A549 (cell line): ENCODE measurements around the gene H1-8. TPM values are rescaled to one million over a fixed set of nuclear protein-coding genes. Genes with fewer than 3 reads are reported as not detected.
A peak's percentile ranks its signal among the peaks of the same experiment; 100 is the strongest.

ENCODE experiments used
- ATAC-seq, 2 experiments: fragments of 200-7000 bp in 1 of 2; fragments of >200 bp in 1 of 2; cut with Nextera tagmentation in 1 of 2; cut with Tn5 transposase in 1 of 2; 3 replicates each; pipeline versions ENCODE4 v1.8.0 to v1.9.1; 2018 to 2020; ENCODE audit warnings: mild to moderate bottlenecking in 1 of 2, moderate library complexity in 1 of 2
- CTCF ChIA-PET: fragments of 300-600 bp; sonication (Branson Sonifier 250); formaldehyde crosslinking; extraction: SDS; loops from one replicate; lab custom pipeline; 2021; ENCODE audit warnings: antibody characterized with exemption, inconsistent platforms; lab: Yijun Ruan, JAX
- POLR2A ChIA-PET: fragments of 350-600 bp; formaldehyde crosslinking; extraction: SDS; loops from one replicate; lab custom pipeline; 2021; ENCODE audit warnings: antibody characterized with exemption, inconsistent platforms; lab: Yijun Ruan, JAX
- DNase-seq, 2 experiments: peaks; one replicate each; pipeline versions ENCODE4 v3.0.0 to v3.0.0-alpha.2; 2011 to 2016; ENCODE audit warnings: low read depth in 1 of 2, low spot score in 1 of 2
- FAIRE-seq: peaks from 2 replicates; lab custom pipeline; 2011; peaks lifted over from hg19 to GRCh38; lab: Jason Lieb, UNC
- H3K27ac ChIP-seq, 2 experiments: fragments of >200 bp; sonication (Bioruptor Twin); formaldehyde crosslinking; 3 replicates each; pipeline ENCODE4 v1.5.1; 2016 to 2017
- H3K4me1 ChIP-seq: fragments of >200 bp; sonication (Bioruptor Twin); formaldehyde crosslinking; 3 replicates; pipeline ENCODE4 v1.6.1; 2016
- H3K4me2 ChIP-seq: fragments of >200 bp; sonication (Bioruptor Twin); formaldehyde crosslinking; 3 replicates; pipeline ENCODE4 v1.6.1; 2016
- H3K4me3 ChIP-seq: fragments of >200 bp; sonication (Bioruptor Twin); formaldehyde crosslinking; 3 replicates; pipeline ENCODE4 v1.5.1; 2016
- H3K9me3 ChIP-seq: fragments of >200 bp; sonication (Bioruptor Twin); formaldehyde crosslinking; 3 replicates; pipeline ENCODE4 v1.6.1; 2016
- ATOH8 ChIP-seq: fragments of 250-450 bp; sonication (Bioruptor Pico); IDR thresholded peaks from 2 replicates; pipeline ENCODE4 v1.5.0; 2020; ENCODE audit warnings: low read depth, mild to moderate bottlenecking, moderate library complexity
- BCL3 ChIP-seq: fragments of >200 bp; sonication (Bioruptor Twin); formaldehyde crosslinking; IDR thresholded peaks from 3 replicates; pipeline ENCODE4 v1.6.1; 2016
- BHLHE40 ChIP-seq: IDR thresholded peaks from 2 replicates; pipeline ENCODE4 v1.6.1; 2012; ENCODE audit warnings: low read depth, low read length, inconsistent platforms
- CBX2 ChIP-seq: fragments of 200-600 bp; sonication (generic); IDR thresholded peaks from 2 replicates; pipeline ENCODE4 v1.6.1; 2016; ENCODE audit warnings: low read depth, mild to moderate bottlenecking, borderline replicate concordance
- ELK1 ChIP-seq: fragments of 150-350 bp; IDR thresholded peaks from 2 replicates; pipeline ENCODE4 v1.6.1; 2014; ENCODE audit warnings: low read depth, mild to moderate bottlenecking, low read length
- FOXS1 ChIP-seq: fragments of 250-450 bp; sonication (Bioruptor Pico); IDR thresholded peaks from 2 replicates; pipeline ENCODE4 v1.5.0; 2020; ENCODE audit warnings: mild to moderate bottlenecking, moderate library complexity
- MAFK ChIP-seq: fragments of 450-650 bp; IDR thresholded peaks from 2 replicates; pipeline ENCODE4 v1.6.1; 2014; ENCODE audit not compliant: partially characterized antibody
- MAZ ChIP-seq: fragments of 150-350 bp; IDR thresholded peaks from 2 replicates; pipeline ENCODE4 v1.6.1; 2014; ENCODE audit warnings: antibody characterized with exemption, low read depth, low read length, borderline replicate concordance
- MYC ChIP-seq: IDR thresholded peaks from 2 replicates; pipeline ENCODE4 v1.6.1; 2012; ENCODE audit warnings: mild to moderate bottlenecking, inconsistent platforms, low read length, improper control_type of control experiment, borderline replicate concordance
- RFX5 ChIP-seq: fragments of 450-650 bp; IDR thresholded peaks from 2 replicates; pipeline ENCODE4 v1.7.1; 2014; ENCODE audit warnings: antibody characterized with exemption, mild to moderate bottlenecking, moderate library complexity
- RNF2 ChIP-seq: fragments of 200-600 bp; sonication (generic); IDR thresholded peaks from 2 replicates; pipeline ENCODE4 v1.6.1; 2016; ENCODE audit warnings: low read depth, mild to moderate bottlenecking, antibody characterized with exemption, moderate library complexity, borderline replicate concordance
- SMC3 ChIP-seq: fragments of >200 bp; sonication (Bioruptor Twin); formaldehyde crosslinking; IDR thresholded peaks from 3 replicates; pipeline ENCODE4 v1.6.1; 2018; ENCODE audit warnings: inconsistent platforms
- TFCP2L1 ChIP-seq: fragments of 250-450 bp; sonication (Bioruptor Pico); IDR thresholded peaks from 2 replicates; pipeline ENCODE4 v1.5.0; 2021; ENCODE audit warnings: mild to moderate bottlenecking
- ZFP36 ChIP-seq: fragments of 450-650 bp; IDR thresholded peaks from 2 replicates; pipeline ENCODE4 v1.6.1; 2014; ENCODE audit warnings: borderline replicate concordance; ENCODE audit not compliant: partially characterized antibody
- WGBS: methylation state at CpG from one replicate; pipeline ENCODE4 v1.1.6; 2017; ENCODE audit errors: missing lambda C conversion rate; 5-methylcytosine and 5-hydroxymethylcytosine counted together
- polyA plus RNA-seq, 4 experiments: library from polyadenylated mRNA; depleted of rRNA in 3 of 4; stranded (reverse); fragments of >200 nt; fragmentation: RNase III in 1 of 4; extraction: RNeasy Plus Mini Kit Qiagen cat#74134 plus additional on column Dnase treatment in 1 of 4; gene quantifications; 2 replicates in 3 of 4; 3 replicates in 1 of 4; pipeline ENCODE4 v1.2.3, GENCODE V29; 2011 to 2017
- TF ChIP-seq, protein P1 (sequence below): fragments of 250-450 bp; sonication (Bioruptor Pico); IDR thresholded peaks from 2 replicates; pipeline ENCODE4 v1.5.0; 2021; ENCODE audit warnings: mild to moderate bottlenecking, moderate library complexity, borderline replicate concordance

Gene H1-8
- polyA plus RNA-seq, 2 of the 4 experiments (the other 2 are of a cell fraction) = not detected

DNA sequence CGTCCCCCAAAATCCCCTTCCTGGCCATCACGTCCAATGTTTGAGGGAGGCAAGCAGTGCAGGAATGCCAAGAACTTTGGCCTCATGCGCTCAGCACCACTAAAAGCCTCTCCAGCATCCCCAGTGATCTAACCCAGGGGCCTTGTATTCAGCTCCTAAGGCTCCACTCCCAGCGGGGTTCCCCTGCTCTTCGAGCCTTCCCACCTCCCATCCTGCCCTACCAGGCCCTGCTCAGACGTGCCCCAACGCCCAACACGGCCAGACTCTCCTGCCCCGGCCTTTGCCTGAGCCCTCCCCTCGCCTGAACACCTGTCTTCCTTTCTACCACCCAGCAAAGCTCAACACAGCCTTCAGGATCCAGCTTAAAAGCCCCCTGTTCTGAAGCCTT, 33.0 kb downstream of the H1-8 start:
- no peak overlapping the region for H3K27ac ChIP-seq
- ChIA-PET POLR2A (no interaction called here), CTCF (interaction anchor here (1.7 kb wide), 1 partner anchor 10 kb away, joined by 4 read pairs; no protein-coding TSS in a partner anchor)
- H3K4me3 ChIP-seq = no peak overlapping the region
- TF ChIP-seq SMC3 (no peak), ELK1 (no peak), MYC (no peak), CBX2 (no peak), ATOH8 (CRISPR knock-in tag) (no peak), RFX5 (no peak), RNF2 (no peak), FOXS1 (CRISPR knock-in tag) (no peak), BCL3 (no peak), TFCP2L1 (CRISPR knock-in tag) (no peak), MAZ (no peak), ZFP36 (no peak)
- TF ChIP-seq, protein P1, sequence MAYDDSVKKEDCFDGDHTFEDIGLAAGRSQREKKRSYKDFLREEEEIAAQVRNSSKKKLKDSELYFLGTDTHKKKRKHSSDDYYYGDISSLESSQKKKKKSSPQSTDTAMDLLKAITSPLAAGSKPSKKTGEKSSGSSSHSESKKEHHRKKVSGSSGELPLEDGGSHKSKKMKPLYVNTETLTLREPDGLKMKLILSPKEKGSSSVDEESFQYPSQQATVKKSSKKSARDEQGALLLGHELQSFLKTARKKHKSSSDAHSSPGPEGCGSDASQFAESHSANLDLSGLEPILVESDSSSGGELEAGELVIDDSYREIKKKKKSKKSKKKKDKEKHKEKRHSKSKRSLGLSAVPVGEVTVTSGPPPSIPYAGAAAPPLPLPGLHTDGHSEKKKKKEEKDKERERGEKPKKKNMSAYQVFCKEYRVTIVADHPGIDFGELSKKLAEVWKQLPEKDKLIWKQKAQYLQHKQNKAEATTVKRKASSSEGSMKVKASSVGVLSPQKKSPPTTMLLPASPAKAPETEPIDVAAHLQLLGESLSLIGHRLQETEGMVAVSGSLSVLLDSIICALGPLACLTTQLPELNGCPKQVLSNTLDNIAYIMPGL (CRISPR knock-in tag) = no peak
- FAIRE-seq (no peak), ATAC-seq (peak in 1 of 2 experiments; percentile 6; a peak in 3 of 6 replicates), DNase-seq (no peak)
- H3K9me3 ChIP-seq = no peaks in the 10 kb centered on the region
- 69% methylated on average over 7 of the region's 10 CpGs for WGBS
- peaks cover 5% of the 10 kb centered on the region; the same call in 2 of the 3 replicates for H3K4me1 ChIP-seq
- H3K4me2 ChIP-seq = no peak overlapping the region

DNA sequence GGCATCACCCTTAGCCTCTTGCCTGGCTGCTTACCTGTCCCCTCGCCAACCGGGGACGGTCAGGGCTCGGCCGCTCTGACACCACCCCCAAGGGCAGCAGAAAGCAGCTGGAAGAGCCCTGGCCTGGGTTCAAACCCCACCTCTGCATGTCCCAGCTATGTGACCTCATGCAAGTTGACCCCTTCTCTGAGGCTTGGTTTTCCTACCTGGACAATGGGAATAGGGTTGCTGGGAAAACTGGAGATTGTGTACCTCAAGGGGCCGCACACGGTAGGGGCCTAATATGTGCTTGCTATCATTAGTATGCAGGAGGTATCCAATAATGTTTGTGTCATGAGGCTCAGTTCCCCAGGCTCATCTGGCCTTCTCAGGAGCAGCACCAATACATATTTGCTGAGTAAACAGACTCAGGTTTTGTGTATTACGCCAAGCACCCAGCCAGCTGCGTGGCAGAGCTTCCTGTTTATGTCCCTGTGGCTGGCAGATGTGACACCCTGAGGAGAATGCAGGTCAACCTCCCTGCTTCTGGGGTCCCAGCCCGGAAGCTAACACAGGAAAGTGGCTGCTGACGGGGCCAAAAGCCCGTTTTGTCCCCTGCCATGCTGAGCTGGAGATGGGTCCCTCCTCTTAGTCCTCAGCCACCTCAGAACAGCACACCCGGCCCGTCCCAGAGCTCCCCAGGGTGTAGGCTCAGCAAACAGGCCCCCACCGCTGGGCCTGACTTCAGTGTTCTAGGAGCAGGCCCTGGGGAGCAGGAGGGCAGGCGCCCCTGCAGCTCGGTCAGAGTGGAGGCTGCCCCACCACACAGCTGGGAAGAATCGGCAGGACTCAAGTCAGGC, 33.8 kb downstream of the H1-8 start:
- Histone ChIP-seq H3K4me1 (peaks cover 5% of the 10 kb centered on the region; the same call in 2 of the 3 replicates), H3K4me2 (no peak overlapping the region), H3K4me3 (no peak overlapping the region)
- FAIRE-seq = no peak
- TF ChIP-seq MAFK = peak; percentile 38
- TF ChIP-seq BHLHE40 = no peak
- TF ChIP-seq, all 56 proteins: peak for 1
- ChIA-PET POLR2A (no interaction called here), CTCF (interaction anchor here (0.6 to 1.7 kb wide), 4 partner anchors 9 to 901 kb away, joined by 3 to 4 read pairs (median 4); no protein-coding TSS in a partner anchor)
- H3K27ac ChIP-seq = peak overlapping the region in 1 of 2 experiments; percentile 35; a peak in 1 of 6 replicates
- no peaks in the 10 kb centered on the region for H3K9me3 ChIP-seq
- WGBS = 71% methylated on average over 5 of the region's 18 CpGs
- DNase-seq (no peak), ATAC-seq (no peak; a peak in 1 of 6 replicates)
